IPS-NIHi7 (cell line): Measurements from ENCODE around the gene SOAT2.
"Not testable (repeated sequence)": the region's sequence is repeated elsewhere in the genome, so short reads cannot be mapped to it uniquely, and the experiment has no call there.

Experiments
- DNase-seq: peaks from one replicate; pipeline ENCODE4 v3.0.0; 2012; ENCODE audit warnings: mixed read lengths; ENCODE audit errors: extremely low spot score

The SOAT2 gene

DNA sequence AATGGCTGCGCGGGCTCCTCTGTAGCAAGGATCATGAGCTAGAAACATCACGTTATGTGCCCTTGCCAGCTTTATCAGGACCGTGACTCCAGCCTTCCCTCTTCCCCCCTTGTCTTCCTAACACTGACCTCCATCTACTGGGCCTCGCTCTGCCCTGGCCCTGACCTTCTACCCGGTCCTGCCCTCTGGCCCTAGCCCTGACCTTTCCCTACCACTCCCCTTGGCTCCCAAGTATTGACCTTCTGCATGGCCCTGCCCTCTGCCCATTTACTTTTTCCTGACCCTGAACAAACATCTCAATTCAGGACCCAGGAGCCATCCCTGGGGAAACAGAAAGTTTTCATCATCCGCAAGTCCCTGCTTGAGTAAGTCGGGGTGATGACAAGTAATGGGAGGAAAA, 2.0 kb downstream of the SOAT2 start:
- peak; percentile 6 for DNase-seq

DNA sequence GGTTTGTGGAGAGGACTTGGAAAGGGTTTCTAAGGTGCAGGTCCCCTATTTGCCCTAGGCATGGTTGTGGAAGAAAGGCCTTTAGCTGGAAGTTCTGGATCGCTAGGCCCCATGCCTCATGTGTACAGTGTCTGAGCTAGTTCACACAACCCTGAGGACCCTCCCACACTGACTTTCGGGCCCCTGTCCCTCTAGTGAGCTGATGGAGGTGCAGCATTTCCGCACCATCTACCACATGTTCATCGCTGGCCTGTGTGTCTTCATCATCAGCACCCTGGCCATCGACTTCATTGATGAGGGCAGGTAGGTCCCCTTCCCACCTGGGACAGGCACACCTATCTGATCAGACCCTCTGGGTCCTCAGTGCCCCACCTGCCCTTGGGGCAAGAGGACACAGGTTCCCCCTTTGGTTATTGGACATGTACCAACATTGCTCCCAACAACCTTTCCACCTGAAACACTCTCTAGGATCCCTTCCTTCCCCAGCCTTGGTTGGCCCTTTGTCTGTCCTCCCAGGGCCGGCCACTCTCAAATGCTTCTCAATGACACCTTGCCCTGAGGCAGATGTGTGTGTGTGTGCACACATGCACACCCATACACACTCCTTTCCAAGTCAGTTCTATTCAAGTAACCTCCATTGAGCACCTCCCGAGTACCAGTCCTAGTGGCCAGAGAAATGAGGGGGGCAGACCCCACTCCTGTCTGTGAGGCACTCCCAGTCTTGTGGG, 2.6 kb downstream of the SOAT2 start:
- no peak for DNase-seq

DNA sequence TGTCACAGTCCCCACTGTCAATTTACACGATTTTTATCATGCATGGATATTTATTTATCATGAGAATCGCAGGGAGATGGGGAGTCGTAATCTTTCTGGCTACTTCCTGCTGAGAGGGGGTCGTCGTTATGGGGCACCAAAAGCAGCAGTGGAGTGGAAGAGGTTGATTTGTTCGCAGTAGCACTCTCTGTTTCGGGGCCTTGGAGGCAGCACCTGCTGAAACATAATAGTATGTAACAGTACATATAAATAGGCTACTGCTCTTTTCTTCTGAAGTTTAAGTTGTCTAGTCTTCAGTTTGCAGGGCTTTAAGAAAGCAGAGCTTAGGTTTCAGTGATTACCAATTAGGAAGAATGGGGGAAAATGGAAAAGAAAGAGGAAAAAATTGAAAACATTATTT, 3.8 kb downstream of the SOAT2 start:
- DNase-seq = peak; percentile 7

DNA sequence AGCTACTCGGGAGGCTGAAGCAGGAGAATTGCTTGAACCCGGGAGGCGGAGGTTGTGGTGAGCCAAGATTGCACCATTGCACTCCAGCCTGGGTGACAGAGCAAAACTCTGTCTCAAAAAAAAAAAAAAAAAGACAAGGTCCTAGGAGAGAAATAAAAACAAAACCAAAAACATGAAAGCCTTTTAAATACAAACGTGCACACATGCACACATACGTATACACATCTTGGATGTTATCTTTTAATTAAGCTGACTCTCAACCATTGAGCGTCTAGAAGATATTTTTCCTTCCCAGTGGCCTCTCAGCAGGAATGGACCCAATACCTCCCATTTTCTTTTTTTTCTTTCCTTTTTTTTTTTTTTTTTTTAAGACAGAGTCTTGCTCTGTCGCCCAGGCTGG, 9.1 kb downstream of the SOAT2 start:
- not testable (repeated sequence) for DNase-seq

DNA sequence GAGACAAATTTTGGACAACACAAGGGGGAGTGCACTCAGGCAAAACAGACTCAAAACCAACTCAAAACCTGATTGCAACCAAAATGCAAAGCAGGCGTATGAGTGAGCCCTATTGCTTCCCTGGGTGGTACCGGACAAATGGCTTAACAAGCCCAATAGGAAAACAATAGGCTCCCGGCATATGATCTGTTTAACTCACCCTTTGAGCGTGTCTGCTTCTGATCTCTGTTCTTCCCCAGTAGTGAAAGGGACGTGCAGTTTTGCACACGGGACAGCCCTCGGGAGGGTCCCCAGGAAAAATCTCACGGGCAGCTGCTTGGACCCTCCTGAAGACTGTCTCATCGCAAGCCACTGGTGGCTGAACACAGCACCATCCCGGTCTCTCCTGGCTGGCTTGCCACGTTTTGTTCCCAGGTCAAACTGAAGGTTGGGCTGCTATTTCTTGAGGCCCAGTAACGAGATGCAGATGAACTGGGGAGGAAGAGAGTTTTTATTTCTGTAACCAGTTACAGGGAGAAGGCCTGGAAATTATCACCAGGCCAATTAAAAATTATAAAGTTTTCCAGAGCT, 9.9 kb downstream of the SOAT2 start:
- no peak for DNase-seq

DNA sequence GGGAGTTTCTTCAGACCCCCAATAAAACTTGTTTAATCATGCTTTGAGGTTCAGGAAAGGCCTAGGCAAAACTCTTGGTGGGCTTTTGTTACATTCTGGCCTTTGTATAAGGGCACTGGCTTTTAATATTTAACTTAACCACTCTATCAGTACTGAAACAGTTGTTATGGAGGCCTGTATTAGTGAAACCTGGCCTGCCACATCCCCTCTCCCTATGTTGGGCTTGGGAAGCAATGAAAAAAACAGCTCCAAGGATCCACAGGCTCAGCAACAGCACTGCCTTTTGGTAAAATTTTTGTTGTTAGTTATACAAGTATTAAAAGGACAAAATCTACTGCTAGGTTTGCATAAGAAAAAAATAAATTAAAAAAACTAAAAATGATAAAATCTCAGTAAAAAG, 10.7 kb downstream of the SOAT2 start:
- DNase-seq = no peak

DNA sequence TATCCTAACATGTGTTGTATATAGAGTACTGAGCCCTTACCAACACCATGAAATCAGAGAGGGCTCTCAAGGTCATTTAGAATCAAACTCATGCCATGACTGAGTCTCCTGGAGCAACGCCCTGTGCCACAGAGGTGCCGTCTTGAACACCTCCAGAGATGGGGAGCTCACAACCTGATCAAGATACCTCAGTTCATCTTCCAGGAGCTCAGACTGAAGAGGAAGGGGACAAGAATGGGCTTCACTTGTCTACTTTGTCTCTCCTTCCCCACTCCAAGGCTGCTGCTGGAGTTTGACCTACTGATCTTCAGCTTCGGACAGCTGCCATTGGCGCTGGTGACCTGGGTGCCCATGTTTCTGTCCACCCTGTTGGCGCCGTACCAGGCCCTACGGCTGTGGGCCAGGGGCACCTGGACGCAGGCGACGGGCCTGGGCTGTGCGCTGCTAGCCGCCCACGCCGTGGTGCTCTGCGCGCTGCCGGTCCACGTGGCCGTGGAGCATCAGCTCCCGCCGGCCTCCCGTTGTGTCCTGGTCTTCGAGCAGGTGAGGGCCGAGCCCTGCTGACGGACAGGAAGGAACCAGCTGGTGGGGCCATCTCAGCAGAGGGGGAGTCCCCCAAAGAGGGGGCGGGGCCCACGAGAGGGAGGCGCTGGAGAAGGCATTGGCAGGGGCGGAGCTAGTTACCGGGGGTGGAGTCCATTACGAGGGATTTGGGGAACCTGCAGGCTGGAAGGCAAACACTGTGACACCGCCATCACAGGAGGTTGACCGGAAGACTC, 12.0 kb downstream of the SOAT2 start:
- DNase-seq = peak; percentile 88

DNA sequence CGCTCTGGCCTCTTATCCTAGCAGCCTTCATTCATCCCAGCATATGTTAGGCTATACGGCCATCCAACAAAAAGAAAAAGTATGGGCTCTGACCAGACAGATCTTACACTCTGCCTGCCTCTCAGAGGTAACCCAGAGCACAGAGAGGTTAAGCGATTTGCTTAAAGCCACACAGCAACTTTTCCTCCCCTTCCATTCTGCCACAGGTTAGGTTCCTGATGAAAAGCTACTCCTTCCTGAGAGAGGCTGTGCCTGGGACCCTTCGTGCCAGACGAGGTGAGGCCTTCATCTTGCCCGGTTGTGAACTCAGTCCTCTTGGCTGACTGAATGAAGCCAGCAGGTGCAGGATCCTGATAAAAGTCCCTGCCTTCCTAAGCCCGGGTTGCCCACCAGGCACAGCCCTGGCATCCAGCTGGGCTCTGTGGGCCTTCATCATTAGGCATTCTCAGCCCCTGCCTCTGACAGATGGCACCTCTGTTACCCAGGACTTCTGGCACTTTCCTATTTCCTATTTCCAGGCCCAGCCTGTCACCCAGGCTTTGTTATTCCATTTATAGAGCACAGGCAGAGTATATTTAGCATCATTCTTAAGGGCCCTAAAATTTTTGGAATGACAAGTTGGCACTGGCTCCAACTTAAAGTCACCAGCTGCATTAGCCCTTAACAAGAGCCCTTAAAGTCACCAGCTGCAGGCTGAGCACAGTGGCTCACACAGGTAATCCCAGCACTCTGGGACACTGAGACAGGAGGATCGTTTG, 12.8 kb downstream of the SOAT2 start:
- no peak for DNase-seq

DNA sequence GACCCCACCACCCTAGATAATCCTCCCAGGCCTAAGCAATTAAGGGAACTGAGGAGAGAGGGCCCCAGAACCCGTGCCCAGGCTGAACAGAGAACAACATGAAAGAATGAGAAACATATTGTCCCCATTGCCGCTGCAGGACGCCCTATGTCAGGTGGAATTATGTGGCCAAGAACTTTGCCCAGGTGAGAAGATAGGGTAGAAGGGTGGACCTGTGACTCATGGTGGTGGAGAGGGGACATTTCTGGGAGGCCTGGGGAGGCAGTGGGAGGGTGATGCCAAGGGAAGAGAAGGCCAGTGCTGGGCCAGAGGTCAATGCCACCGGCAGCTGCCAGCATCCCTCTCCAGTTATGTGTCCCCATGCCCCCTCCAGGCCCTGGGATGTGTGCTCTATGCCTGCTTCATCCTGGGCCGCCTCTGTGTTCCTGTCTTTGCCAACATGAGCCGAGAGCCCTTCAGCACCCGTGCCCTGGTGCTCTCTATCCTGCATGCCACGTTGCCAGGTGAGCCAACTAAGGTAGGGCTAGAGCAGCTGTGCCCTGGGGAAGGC, 15.5 kb downstream of the SOAT2 start:
- no peak for DNase-seq

DNA sequence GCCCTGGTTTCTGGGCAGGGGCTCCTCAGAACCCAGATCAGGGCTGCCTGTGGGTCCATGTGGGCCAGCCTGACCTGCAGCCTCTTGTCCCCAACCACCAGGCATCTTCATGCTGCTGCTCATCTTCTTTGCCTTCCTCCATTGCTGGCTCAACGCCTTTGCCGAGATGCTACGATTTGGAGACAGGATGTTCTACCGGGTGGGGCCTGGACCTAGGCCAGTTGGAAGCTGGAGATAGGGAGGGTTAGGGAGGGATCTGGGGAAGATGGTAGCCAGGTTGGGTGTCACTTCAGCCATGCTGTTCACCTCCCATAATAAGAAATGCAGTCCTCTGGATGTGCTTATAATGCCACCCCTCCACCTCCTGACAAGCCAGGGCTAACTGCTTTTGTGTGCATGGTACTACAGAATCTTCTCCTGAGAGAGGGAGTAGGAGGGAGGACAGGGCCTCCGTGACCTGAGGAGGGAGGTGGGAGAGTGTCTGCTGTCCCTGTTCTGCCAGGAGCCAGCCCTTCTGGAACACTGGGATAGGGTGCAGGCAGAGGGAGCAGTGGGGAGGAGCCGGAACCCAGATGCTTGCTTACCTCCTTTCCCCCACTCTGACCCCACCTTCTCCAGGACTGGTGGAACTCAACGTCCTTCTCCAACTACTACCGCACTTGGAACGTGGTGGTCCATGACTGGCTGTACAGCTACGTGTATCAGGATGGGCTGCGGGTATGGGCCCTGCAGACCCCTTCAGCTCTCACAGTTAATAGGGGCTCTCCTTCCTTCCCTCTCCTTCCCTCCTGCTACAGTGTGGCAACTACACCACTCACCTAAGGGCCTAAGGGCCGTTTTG, 17.6 kb downstream of the SOAT2 start:
- peak; percentile 9 for DNase-seq

DNA sequence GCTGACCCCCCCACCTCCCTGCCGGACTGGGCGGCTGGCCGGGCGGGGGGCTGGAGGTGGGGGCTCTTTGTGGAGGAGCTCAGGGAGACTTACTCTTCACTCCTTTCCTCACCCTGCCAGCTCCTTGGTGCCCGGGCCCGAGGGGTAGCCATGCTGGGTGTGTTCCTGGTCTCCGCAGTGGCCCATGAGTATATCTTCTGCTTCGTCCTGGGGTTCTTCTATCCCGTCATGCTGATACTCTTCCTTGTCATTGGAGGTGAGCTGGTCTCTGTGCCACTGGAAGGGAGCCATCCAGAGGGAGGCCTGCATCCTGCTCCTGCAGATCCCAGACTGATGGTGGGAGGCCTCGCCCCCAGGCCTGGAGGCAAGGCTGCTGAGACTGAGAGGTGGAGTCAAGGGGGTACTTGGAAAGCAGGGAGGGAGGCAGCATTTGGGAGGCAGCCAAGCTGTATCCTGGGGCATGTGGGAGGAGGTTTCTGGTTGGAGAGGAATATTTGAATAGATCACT, 19.7 kb downstream of the SOAT2 start:
- DNase-seq = peak; percentile 13

DNA sequence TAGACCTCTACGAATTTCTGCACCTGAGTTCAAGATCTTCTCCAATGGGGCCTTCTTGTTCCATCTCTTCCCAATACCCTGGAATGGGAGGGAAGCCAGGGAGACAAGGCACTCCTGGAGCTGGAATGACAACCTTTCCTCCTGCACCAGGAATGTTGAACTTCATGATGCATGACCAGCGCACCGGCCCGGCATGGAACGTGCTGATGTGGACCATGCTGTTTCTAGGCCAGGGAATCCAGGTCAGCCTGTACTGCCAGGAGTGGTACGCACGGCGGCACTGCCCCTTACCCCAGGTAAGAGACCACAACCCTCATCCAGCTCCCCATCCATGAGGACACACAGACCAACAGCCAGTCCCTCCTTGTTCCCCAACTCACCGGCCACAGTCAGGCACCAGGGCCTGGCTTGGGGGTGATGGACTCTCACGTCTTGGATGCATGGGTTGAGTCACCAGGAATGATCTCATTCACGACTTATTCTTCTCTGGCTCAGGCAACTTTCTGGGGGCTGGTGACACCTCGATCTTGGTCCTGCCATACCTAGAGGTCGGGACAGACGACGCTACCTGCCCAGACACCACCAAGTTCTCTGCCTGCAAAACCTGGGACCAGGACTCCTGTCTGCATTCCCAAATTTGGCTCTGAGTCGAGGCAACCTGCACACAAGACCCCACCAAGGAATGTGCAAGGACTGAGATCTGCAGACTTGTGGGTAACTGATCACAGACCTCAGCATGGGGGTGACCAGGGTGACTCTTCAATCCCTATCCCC, 20.5 kb downstream of the SOAT2 start:
- peak; percentile 7 for DNase-seq

DNA sequence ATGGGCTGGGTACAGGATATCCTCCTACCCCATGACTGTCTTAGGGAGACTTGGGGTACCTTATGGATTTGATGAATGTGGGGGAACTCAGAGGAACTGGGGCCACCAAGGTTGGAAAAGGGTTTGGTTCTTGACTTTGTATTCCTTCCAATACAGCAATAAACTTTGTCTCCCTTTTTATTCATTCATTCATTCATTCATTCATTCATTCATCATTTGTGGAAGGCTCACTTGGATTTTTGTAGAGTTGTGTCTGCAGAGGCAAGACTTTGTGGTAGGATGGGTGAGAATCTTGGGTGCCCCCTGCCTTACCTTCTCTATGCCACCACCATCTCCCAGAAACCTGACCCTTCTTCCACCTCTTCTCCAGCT, 21.1 kb downstream of the SOAT2 start:
- no peak for DNase-seq

DNA sequence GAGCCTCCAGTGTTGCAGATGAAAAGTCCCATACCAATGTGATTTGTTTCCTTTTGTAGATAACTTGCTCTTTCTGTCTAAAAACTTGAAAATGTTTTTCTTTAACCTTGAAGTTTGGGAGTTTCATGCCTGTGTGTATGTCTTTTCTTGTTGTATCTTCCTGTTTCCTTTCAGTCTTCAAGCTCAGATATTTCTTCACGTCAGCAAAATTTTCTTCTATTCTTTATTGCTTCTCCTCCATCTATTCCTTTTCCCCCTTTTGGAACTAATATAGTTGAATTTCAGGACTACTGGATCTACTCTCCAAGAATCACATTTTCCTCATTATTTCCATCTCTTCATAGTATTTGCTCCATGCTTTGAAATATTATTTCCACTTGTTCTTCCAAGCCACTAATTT, 23.9 kb downstream of the SOAT2 start:
- no peak for DNase-seq

DNA sequence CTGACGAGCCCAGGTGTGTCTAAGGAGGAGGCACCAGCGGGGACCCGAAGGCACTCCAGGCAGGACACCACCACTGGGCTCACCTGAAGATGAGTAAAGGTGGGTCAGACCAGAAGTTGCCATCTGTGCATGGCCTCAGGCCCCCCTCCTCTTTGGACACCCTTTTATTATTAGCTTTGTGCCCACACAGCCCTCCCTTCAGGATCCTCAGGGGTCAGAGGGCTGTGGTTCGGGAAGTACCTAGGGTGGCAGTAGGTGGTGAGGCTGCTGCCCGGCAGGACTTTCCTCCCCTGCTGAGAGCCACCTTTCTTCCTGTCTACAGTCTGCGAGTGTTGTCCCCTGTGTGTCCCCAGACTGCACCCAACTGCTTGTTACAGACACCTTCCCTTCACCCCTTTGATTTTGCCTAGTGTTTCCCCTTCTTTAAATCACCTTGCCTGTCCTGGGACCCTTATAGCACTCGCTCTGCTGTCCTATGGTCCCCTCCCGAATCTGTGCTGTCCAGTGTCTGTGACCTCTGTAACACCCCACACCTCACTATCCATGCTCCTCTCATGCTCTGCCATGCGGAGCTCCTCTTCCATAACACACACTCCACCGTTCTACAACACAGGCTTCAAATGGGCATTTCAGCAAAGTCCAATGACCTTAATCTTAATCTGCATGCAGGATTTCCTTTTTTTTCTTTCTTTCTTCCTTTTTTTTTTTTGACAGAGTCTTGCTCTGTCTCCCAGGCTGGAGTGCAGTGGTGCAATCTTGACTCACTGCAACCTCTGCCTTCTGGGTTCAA, 25.7 kb downstream of the SOAT2 start:
- no peak for DNase-seq

DNA sequence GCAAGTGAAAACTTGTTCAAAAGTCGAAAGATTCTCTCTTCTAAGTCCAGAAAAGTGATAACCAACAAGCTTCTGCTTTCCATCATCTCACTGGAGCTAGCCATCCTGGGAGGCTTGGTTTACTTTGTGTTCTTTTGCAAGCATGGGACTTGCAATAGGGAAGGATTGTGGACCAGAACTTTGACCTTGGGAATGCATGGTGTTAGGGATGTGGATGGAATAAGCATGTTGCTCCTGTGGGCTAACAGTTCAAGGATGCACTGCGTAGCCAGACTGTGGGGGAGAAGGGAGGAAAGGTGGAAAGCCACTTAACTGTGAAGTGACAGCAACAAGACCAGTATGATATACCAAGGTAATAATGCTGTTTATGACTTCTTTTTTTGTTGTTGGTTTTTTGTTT, 28.6 kb downstream of the SOAT2 start:
- DNase-seq = no peak

DNA sequence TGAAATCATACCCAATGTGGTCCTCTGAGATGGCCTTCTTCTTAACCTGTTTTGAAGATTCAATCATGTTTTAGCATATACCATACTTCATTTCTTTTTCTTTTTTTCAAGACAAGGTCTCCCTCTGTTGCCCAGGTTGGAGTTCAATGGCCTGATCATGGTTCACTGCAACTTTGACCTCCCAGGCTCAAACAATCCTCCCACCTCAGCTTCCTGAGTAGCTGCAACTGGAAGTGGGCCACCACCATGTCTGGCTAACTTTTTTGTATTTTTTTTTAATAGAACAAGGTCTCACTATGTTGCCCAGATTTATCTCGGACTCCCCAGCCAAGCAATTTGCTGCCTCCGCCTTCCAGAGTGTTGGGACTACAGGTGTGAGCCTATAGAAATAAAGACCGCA, 30.4 kb downstream of the SOAT2 start:
- no peak for DNase-seq

DNA sequence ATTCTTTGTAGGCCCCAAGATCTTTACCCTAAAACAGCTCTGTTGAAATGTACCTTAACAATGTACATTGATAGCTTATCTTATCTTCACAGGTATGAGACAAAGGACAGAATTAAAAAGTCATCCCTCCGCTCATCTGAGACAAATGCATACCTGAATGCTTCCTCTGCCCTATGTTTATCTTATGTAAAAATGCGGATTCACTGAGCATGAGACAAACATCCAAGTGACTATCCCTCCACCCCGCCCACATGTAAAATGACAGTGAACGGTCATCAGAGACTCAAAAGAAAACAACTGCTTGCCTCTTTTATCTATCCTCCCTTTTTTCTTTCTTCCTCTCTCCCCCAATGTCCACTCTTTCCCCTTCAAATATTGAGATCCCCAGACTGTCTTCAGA, 40.1 kb downstream of the SOAT2 start:
- no peak for DNase-seq
